Neural crest cell (in vitro differentiated cells): ENCODE data around the gene IBA57. TPM values are rescaled to one million over a fixed set of nuclear protein-coding genes. Genes with fewer than 3 reads are reported as not detected.

Experiments used
- DNase-seq: peaks from one replicate; pipeline ENCODE4 v3.0.0; 2021; ENCODE audit warnings: low read depth, mixed read lengths, low spot score
- H3K27ac Mint-ChIP-seq: one replicate; pipeline ENCODE4 v1.8.0; 2021; ENCODE audit warnings: mild to moderate bottlenecking, mixed read lengths; ENCODE audit not compliant: unreplicated experiment
- H3K27me3 Mint-ChIP-seq: 2 replicates; pipeline ENCODE4 v1.8.0; 2021; ENCODE audit warnings: low read depth, mild to moderate bottlenecking, mixed read lengths
- H3K36me3 Mint-ChIP-seq: 2 replicates; pipeline ENCODE4 v1.8.0; 2021; ENCODE audit warnings: low read depth, mild to moderate bottlenecking, mixed read lengths
- H3K4me1 Mint-ChIP-seq: 2 replicates; pipeline ENCODE4 v1.8.0; 2021; ENCODE audit warnings: mixed read lengths
- H3K4me3 Mint-ChIP-seq: one replicate; pipeline ENCODE4 v1.8.0; 2021; ENCODE audit warnings: mild to moderate bottlenecking, mixed read lengths
- H3K9me3 Mint-ChIP-seq: 2 replicates; pipeline ENCODE4 v1.8.0; 2021; ENCODE audit warnings: mixed read lengths
- CTCF ChIP-seq: fragments of 200-600 bp; sonication (generic); conservative IDR thresholded peaks from 2 replicates; pipeline ENCODE4 v1.5.0; 2021; ENCODE audit warnings: antibody characterized with exemption, mild to moderate bottlenecking
- total RNA-seq: library from RNA; stranded (reverse); gene quantifications from 2 replicates; pipeline ENCODE4 v1.2.1, GENCODE V29; 2021

The IBA57 gene
- total RNA-seq, 1 donor from 2014 or later = 10.4 TPM

GRCh38 chr1:228122921-228123441 lies 42.6 kb upstream of the IBA57 start:
- Mint-ChIP-seq H3K27ac (no peak overlapping the region), H3K36me3 (peaks cover 3% of the 10 kb centered on the region), H3K27me3 (peaks cover 58% of the 10 kb centered on the region), H3K4me3 (no peak overlapping the region), H3K4me1 (peaks cover 7% of the 10 kb centered on the region), H3K9me3 (peaks cover 3% of the 10 kb centered on the region)
- no peak for DNase-seq
- no peak for TF ChIP-seq CTCF

- H3K9me3 Mint-ChIP-seq = no peaks in the 10 kb centered on the region
- peaks cover 7% of the 10 kb centered on the region for H3K4me1 Mint-ChIP-seq
- no peak for DNase-seq
- H3K4me3 Mint-ChIP-seq = no peak overlapping the region
- H3K27ac Mint-ChIP-seq = no peak overlapping the region
- TF ChIP-seq CTCF = no peak
- peaks cover 62% of the 10 kb centered on the region for H3K27me3 Mint-ChIP-seq
- H3K36me3 Mint-ChIP-seq = no peaks in the 10 kb centered on the region
Observed at GRCh38 chr1:228123505-228123904, 42.1 kb upstream of the IBA57 start.

- no peaks in the 10 kb centered on the region for H3K36me3 Mint-ChIP-seq
- H3K4me3 Mint-ChIP-seq = no peak overlapping the region
- DNase-seq = no peak
- no peaks in the 10 kb centered on the region for H3K9me3 Mint-ChIP-seq
- no peak overlapping the region for H3K27ac Mint-ChIP-seq
- H3K27me3 Mint-ChIP-seq = peaks cover 76% of the 10 kb centered on the region
- TF ChIP-seq CTCF = no peak
- H3K4me1 Mint-ChIP-seq = peaks cover 7% of the 10 kb centered on the region
Observed at GRCh38 chr1:228125185-228125584, 40.4 kb upstream of the IBA57 start.

- H3K27me3 Mint-ChIP-seq = peaks cover 93% of the 10 kb centered on the region
- no peaks in the 10 kb centered on the region for H3K36me3 Mint-ChIP-seq
- TF ChIP-seq CTCF = no peak
- no peaks in the 10 kb centered on the region for H3K9me3 Mint-ChIP-seq
- DNase-seq = no peak
- no peak overlapping the region for H3K27ac Mint-ChIP-seq
- H3K4me3 Mint-ChIP-seq = no peak overlapping the region
- H3K4me1 Mint-ChIP-seq = peaks cover 4% of the 10 kb centered on the region
Observed at GRCh38 chr1:228131766-228132165, 33.8 kb upstream of the IBA57 start.

GRCh38 chr1:228134591-228134990 lies 31.0 kb upstream of the IBA57 start:
- Mint-ChIP-seq H3K4me3 (no peak overlapping the region), H3K27ac (no peak overlapping the region), H3K9me3 (no peaks in the 10 kb centered on the region), H3K4me1 (peaks cover 6% of the 10 kb centered on the region), H3K36me3 (no peaks in the 10 kb centered on the region), H3K27me3 (peaks cover 91% of the 10 kb centered on the region)
- no peak for DNase-seq
- TF ChIP-seq CTCF = no peak
